ENCODE results near the gene KRTAP1-1. TPM values are rescaled to one million over a fixed set of nuclear protein-coding genes. Genes with fewer than 3 reads are reported as not detected.
"Not testable (repeated sequence)": the region's sequence is repeated elsewhere in the genome, so short reads cannot be mapped to it uniquely, and the experiment has no call there.

Gene KRTAP1-1
- total and polyA plus RNA-seq, 8 donors, result not detected

- TF ChIP-seq CTCF (IDR thresholded peaks at IDR 0.05), result no peak
- no peak for TF ChIP-seq POLR2A (IDR thresholded peaks at IDR 0.05)
- TF ChIP-seq EP300 (IDR thresholded peaks at IDR 0.05), result no peak
- TF ChIP-seq POLR2AphosphoS5 (IDR thresholded peaks at IDR 0.05), result no peak
- intact Hi-C loops (cut with DNase I; ENCODE audit: low total_unique reads), result no loop called here
- 47 to 78% (median 72%) methylated on average over 4 of the region's 4 CpGs for WGBS, 5 donors
- H3K27ac ChIP-seq, result no peak overlapping the region
- H3K36me3 ChIP-seq, result no peaks in the 10 kb centered on the region
- H3K27me3 ChIP-seq, result peaks cover 0 to 28% (median 0%) of the 10 kb centered on the region in 3 donors
- DNase-seq, result peak in 1 of 2 donors; percentile 34
- H3K4me1 ChIP-seq, result no peaks in the 10 kb centered on the region
- H3K4me3 ChIP-seq, result no peak overlapping the region
- H3K9me3 ChIP-seq, result no peaks in the 10 kb centered on the region
Measured at GRCh38 chr17:41001795-41002194, 39.5 kb downstream of the KRTAP1-1 start.

- H3K36me3 ChIP-seq; intact Hi-C loops (cut with DNase I; ENCODE audit: low total_unique reads); H3K4me3 ChIP-seq; H3K27ac ChIP-seq; H3K4me1 ChIP-seq; H3K9me3 ChIP-seq; DNase-seq: not testable (repeated sequence)
- 75 to 85% (median 81%) methylated on average over 5 to 6 of the region's 6 CpGs for WGBS, 5 donors
- peaks cover 0 to 32% (median 0%) of the 10 kb centered on the region in 3 donors for H3K27me3 ChIP-seq
Measured at GRCh38 chr17:40999563-40999962, 41.7 kb downstream of the KRTAP1-1 start, which contains the start of gene KRTAP3-2. Gene KRTAP3-2, minus strand, starts transcription at chr17:40999906. Its CDS starts 53 bp downstream, at chr17:40999853.

DNA sequence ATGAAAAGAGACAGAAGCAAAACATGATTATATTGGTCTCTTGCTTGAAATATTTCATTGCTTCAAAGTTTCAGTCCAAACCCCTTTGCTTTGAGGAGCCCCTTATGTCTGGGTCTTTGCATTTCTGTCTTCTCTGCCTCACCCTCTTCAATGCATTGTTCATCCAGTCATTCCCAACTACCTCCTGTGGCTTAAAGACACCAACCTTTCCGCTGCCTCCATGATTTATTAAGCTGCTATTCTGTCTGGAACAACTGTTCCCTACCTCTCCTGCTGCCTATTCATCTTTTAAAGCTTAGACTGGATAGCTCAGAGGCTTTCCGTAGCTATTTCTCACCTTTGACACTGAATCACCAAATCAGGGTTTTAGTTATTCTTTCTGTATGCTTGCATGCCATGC lies 43.9 kb downstream of the KRTAP1-1 start:
- no peak for DNase-seq
- Histone ChIP-seq H3K4me3 (no peak overlapping the region), H3K27ac (no peak overlapping the region), H3K9me3 (no peaks in the 10 kb centered on the region), H3K36me3 (no peaks in the 10 kb centered on the region), H3K4me1 (no peaks in the 10 kb centered on the region), H3K27me3 (peaks cover 0 to 39% (median 0%) of the 10 kb centered on the region in 3 donors)
- intact Hi-C loops (cut with DNase I; ENCODE audit: low total_unique reads), result no loop called here
- TF ChIP-seq POLR2AphosphoS5 (IDR thresholded peaks at IDR 0.05) (no peak), CTCF (IDR thresholded peaks at IDR 0.05) (no peak), EP300 (IDR thresholded peaks at IDR 0.05) (no peak), POLR2A (IDR thresholded peaks at IDR 0.05) (no peak)
- 63 to 76% (median 73%) methylated on average over 2 of the region's 2 CpGs for WGBS, 5 donors

- Histone ChIP-seq H3K27ac (no peak overlapping the region), H3K27me3 (peaks cover 0 to 39% (median 0%) of the 10 kb centered on the region in 3 donors), H3K9me3 (no peaks in the 10 kb centered on the region), H3K36me3 (no peaks in the 10 kb centered on the region), H3K4me1 (no peaks in the 10 kb centered on the region), H3K4me3 (no peak overlapping the region)
- intact Hi-C loops (cut with DNase I; ENCODE audit: low total_unique reads), result no loop called here
- 69 to 88% (median 77%) methylated on average over 4 of the region's 4 CpGs for WGBS, 5 donors
- DNase-seq, result no peak
- TF ChIP-seq CTCF (IDR thresholded peaks at IDR 0.05) (no peak), POLR2A (IDR thresholded peaks at IDR 0.05) (no peak), POLR2AphosphoS5 (IDR thresholded peaks at IDR 0.05) (no peak), EP300 (IDR thresholded peaks at IDR 0.05) (no peak)
Measured at GRCh38 chr17:40996829-40997228, 44.4 kb downstream of the KRTAP1-1 start.

DNA sequence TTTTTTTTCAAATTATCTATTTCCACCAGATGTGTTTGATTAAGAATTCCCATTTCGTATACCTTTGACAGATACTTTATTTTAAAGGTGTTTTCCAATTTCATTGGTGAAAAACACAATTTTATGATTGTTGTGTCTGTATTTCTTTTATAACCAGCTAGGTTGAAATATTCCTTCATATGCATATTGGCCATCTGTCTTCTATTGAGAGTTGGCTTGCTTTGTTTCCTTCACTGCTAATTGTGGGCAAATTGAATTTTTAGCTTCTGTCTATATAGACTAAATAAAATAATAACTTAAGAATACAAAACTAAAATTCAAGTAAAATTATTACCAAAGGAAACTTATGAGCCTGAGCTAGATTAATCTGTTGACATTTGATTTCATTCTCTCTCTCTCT lies 46.1 kb downstream of the KRTAP1-1 start:
- no peak for DNase-seq
- H3K9me3 ChIP-seq, result no peaks in the 10 kb centered on the region
- no peaks in the 10 kb centered on the region for H3K36me3 ChIP-seq
- H3K4me1 ChIP-seq, result no peaks in the 10 kb centered on the region
- H3K27ac ChIP-seq, result no peak overlapping the region
- TF ChIP-seq EP300 (IDR thresholded peaks at IDR 0.05) (no peak), POLR2AphosphoS5 (IDR thresholded peaks at IDR 0.05) (no peak), CTCF (IDR thresholded peaks at IDR 0.05) (no peak), POLR2A (IDR thresholded peaks at IDR 0.05) (no peak)
- WGBS, 5 donors, result 26 to 67% (median 41%) methylated on average over 1 of the region's 1 CpG
- peaks cover 0 to 43% (median 0%) of the 10 kb centered on the region in 3 donors for H3K27me3 ChIP-seq
- no peak overlapping the region for H3K4me3 ChIP-seq
- intact Hi-C loops (cut with DNase I; ENCODE audit: low total_unique reads), result no loop called here
